EL (cell line): Measurements from ENCODE around the gene AQP1.

Experiments used
- DNase-seq: peaks from one replicate; pipeline ENCODE4 v3.0.0-alpha.2; 2016

Gene AQP1

GRCh38 chr7:30938435-30939316 is 27.0 kb downstream of the AQP1 start:
- peak; percentile 65 for DNase-seq

- no peak for DNase-seq
Measured at GRCh38 chr7:30941582-30942323, 30.1 kb downstream of the AQP1 start.

GRCh38 chr7:30950197-30950596 is 38.5 kb downstream of the AQP1 start:
- DNase-seq: no peak

GRCh38 chr7:30954914-30955313 is 43.3 kb downstream of the AQP1 start:
- no peak for DNase-seq

GRCh38 chr7:30956704-30957103 is 45.1 kb downstream of the AQP1 start:
- no peak for DNase-seq

- DNase-seq: no peak
Measured at GRCh38 chr7:30963842-30964241, 52.2 kb downstream of the AQP1 start, which contains the start of gene GHRHR. TSS of gene GHRHR (plus strand) at chr7:30963953. CDS start at chr7:30964069, 116 bp downstream.

GRCh38 chr7:30965372-30965771 is 53.7 kb downstream of the AQP1 start:
- peak; percentile 23 for DNase-seq

GRCh38 chr7:30965883-30966282 is 54.2 kb downstream of the AQP1 start:
- no peak for DNase-seq

- DNase-seq: no peak
Measured at GRCh38 chr7:30968294-30968693, 56.6 kb downstream of the AQP1 start.

GRCh38 chr7:30968747-30969603 is 57.3 kb downstream of the AQP1 start:
- DNase-seq: no peak

GRCh38 chr7:30969604-30969970 is 57.9 kb downstream of the AQP1 start:
- DNase-seq: no peak

- no peak for DNase-seq
Measured at GRCh38 chr7:30970074-30970473, 58.4 kb downstream of the AQP1 start.

GRCh38 chr7:30970594-30971094 is 59.0 kb downstream of the AQP1 start:
- no peak for DNase-seq

GRCh38 chr7:30971440-30971839 is 59.8 kb downstream of the AQP1 start:
- no peak for DNase-seq

GRCh38 chr7:30971840-30972563 is 60.3 kb downstream of the AQP1 start:
- DNase-seq: no peak

GRCh38 chr7:30973292-30973691 is 61.6 kb downstream of the AQP1 start:
- DNase-seq: no peak

- no peak for DNase-seq
Measured at GRCh38 chr7:30973791-30974604, 62.3 kb downstream of the AQP1 start.

- DNase-seq: peak; percentile 49
Measured at GRCh38 chr7:30974605-30975255, 63.1 kb downstream of the AQP1 start.
